ENCODE measurements around the gene DLX4. TPM values are rescaled to one million over a fixed set of nuclear protein-coding genes. Genes with fewer than 3 reads are reported as not detected.

Gene DLX4
- total and polyA plus RNA-seq, 2 donors (not counting 3 experiments of a cell fraction or from before 2014, with no cell fraction given), result not detected

GRCh38 chr17:49969795-49970389 is 902 bp downstream of the DLX4 start:
- Histone ChIP-seq H3K27me3 (ENCODE audit: control insufficient read depth in 2 of 2, insufficient read depth in 2 of 2, low read length in 2 of 2) (peaks cover 93 to 96% of the 10 kb centered on the region in 2 experiments), H3K27ac (ENCODE audit: insufficient read depth, low read depth, low read length) (no peak overlapping the region), H2AFZ (ENCODE audit: low read depth, low read length) (no peak overlapping the region), H3K9me1 (replicated peaks; ENCODE audit: control insufficient read depth, extremely low read depth, insufficient read depth, low read length) (no peaks in the 10 kb centered on the region), H3K36me3 (ENCODE audit: control insufficient read depth in 2 of 2, extremely low read depth in 1 of 2, insufficient read depth in 2 of 2, low read length in 2 of 2) (no peaks in the 10 kb centered on the region), H4K20me1 (replicated peaks; ENCODE audit: control insufficient read depth, extremely low read depth, insufficient read depth, low read length) (no peaks in the 10 kb centered on the region), H3K4me3 (replicated peaks in 1 of 3; ENCODE audit: insufficient read depth in 1 of 3, low read depth in 1 of 3, low read length in 3 of 3) (no peak overlapping the region), H3K9ac (replicated peaks; ENCODE audit: extremely low read depth, insufficient read depth, low read length) (no peak overlapping the region), H3K79me2 (ENCODE audit: control insufficient read depth, insufficient read depth, low read length) (no peaks in the 10 kb centered on the region), H3K9me3 (replicated peaks; ENCODE audit: control insufficient read depth, insufficient read depth, low read length) (no peaks in the 10 kb centered on the region), H3K4me2 (ENCODE audit: insufficient read depth, low read length) (no peak overlapping the region), H3K4me1 (ENCODE audit: control insufficient read depth, extremely low read depth, insufficient read depth, low read length) (no peaks in the 10 kb centered on the region)
- ChIA-PET POLR2A (no interaction called here), CTCF (interaction anchor here (0.9 to 1.4 kb wide), 5 partner anchors 18 to 75 kb away, joined by 3 to 5 read pairs (median 3); no protein-coding TSS in a partner anchor)
- FAIRE-seq, result no peak
- no peak for DNase-seq (ENCODE audit: low read depth, low spot score)
- no TSS peak for BruUV-seq (replicated peaks)
- intact Hi-C loops (cut with micrococcal nuclease) (no loop called here), dilution Hi-C loops (cut with MboI; ENCODE audit: extremely low pct_ligation_motif_present, low sequenced_read_pairs) (no loop called here)
- TF ChIP-seq GATA2 (IDR thresholded peaks at IDR 0.05; ENCODE audit: insufficient read depth, insufficient read length, low read depth, low read length) (no peak), CTCF (IDR thresholded peaks at IDR 0.05; ENCODE audit: extremely low read depth in 1 of 2, insufficient read depth in 1 of 2, low read depth in 1 of 2, low read length in 2 of 2) (no peak), MAX (IDR thresholded peaks at IDR 0.05; ENCODE audit: insufficient read depth, insufficient read length) (no peak)

GRCh38 chr17:49970498-49970897 is 1.5 kb downstream of the DLX4 start:
- no peaks in the 10 kb centered on the region for H3K9me3 ChIP-seq (replicated peaks; ENCODE audit: control insufficient read depth, insufficient read depth, low read length)
- H2AFZ ChIP-seq (ENCODE audit: low read depth, low read length), result no peak overlapping the region
- no TSS peak for BruUV-seq (replicated peaks)
- peaks cover 91 to 95% of the 10 kb centered on the region in 2 experiments for H3K27me3 ChIP-seq (ENCODE audit: control insufficient read depth in 2 of 2, insufficient read depth in 2 of 2, low read length in 2 of 2)
- H3K79me2 ChIP-seq (ENCODE audit: control insufficient read depth, insufficient read depth, low read length), result no peaks in the 10 kb centered on the region
- no peak for FAIRE-seq
- no peak for DNase-seq (ENCODE audit: low read depth, low spot score)
- dilution Hi-C loops (cut with MboI; ENCODE audit: extremely low pct_ligation_motif_present, low sequenced_read_pairs), result no loop called here
- no peaks in the 10 kb centered on the region for H3K4me1 ChIP-seq (ENCODE audit: control insufficient read depth, extremely low read depth, insufficient read depth, low read length)
- CTCF ChIA-PET, result interaction anchor here (0.9 to 1.4 kb wide), 4 partner anchors 19 to 75 kb away, joined by 3 to 5 read pairs (median 4); no protein-coding TSS in a partner anchor
- TF ChIP-seq GATA2 (IDR thresholded peaks at IDR 0.05; ENCODE audit: insufficient read depth, insufficient read length, low read depth, low read length) (no peak), FOS (IDR thresholded peaks at IDR 0.05; ENCODE audit: borderline replicate concordance, insufficient read depth, low read length) (no peak), POLR2A (IDR thresholded peaks at IDR 0.05; ENCODE audit: low read depth, low read length) (no peak)
- no peaks in the 10 kb centered on the region for H3K9me1 ChIP-seq (replicated peaks; ENCODE audit: control insufficient read depth, extremely low read depth, insufficient read depth, low read length)
- intact Hi-C loops (cut with micrococcal nuclease), result no loop called here
- no peaks in the 10 kb centered on the region for H3K36me3 ChIP-seq (ENCODE audit: control insufficient read depth in 2 of 2, extremely low read depth in 1 of 2, insufficient read depth in 2 of 2, low read length in 2 of 2)
- no peak overlapping the region for H3K9ac ChIP-seq (replicated peaks; ENCODE audit: extremely low read depth, insufficient read depth, low read length)
- no peaks in the 10 kb centered on the region for H4K20me1 ChIP-seq (replicated peaks; ENCODE audit: control insufficient read depth, extremely low read depth, insufficient read depth, low read length)
- no peak overlapping the region for H3K27ac ChIP-seq (ENCODE audit: insufficient read depth, low read depth, low read length)
- H3K4me2 ChIP-seq (ENCODE audit: insufficient read depth, low read length), result no peak overlapping the region
- POLR2A ChIA-PET, result no interaction called here
- H3K4me3 ChIP-seq (replicated peaks in 1 of 3; ENCODE audit: insufficient read depth in 1 of 3, low read depth in 1 of 3, low read length in 3 of 3), result no peak overlapping the region

Data from endothelial cell of umbilical vein (primary cell).